Esophagus (tissue), 2 donors: ENCODE data around the gene ASF1B. TPM values are rescaled to one million over a fixed set of nuclear protein-coding genes. Genes with fewer than 3 reads are reported as not detected.

Experiments
- polyA plus RNA-seq, 2 donors: library from polyadenylated mRNA; stranded (reverse); fragments of 200-250 nt; gene quantifications; one replicate each; pipeline ENCODE4 v1.2.3, GENCODE V29; 2013
- donor health status: healthy with polysubstance abuse.
- donor health status: Bipolar disorder and iron deficiency.

The ASF1B gene
- polyA plus RNA-seq, 2 donors: 9.1 to 14.6 TPM

Other genes with a start within 250 kb of the ASF1B start
- gene BRME1, start 230.5 kb downstream of the ASF1B start, polyA plus RNA-seq: 10 to 100 TPM in 1 of 2 donors, 1 to 10 TPM in 1; 7.5 to 13.0 TPM
- gene CC2D1A, start 230.4 kb downstream of the ASF1B start, polyA plus RNA-seq: 10 to 100 TPM; 34.0 to 58.9 TPM
- gene PODNL1, start 198.2 kb downstream of the ASF1B start, polyA plus RNA-seq: 1 to 10 TPM; 3.9 to 5.3 TPM
- 10 to 100 TPM; 31.6 to 50.5 TPM for gene DCAF15, start 184.1 kb downstream of the ASF1B start, polyA plus RNA-seq
- 1 to 10 TPM; 3.8 to 6.6 TPM for gene RFX1, start 130.3 kb downstream of the ASF1B start, polyA plus RNA-seq
- gene RLN3, start 108.4 kb downstream of the ASF1B start, polyA plus RNA-seq: not detected
- 1 to 10 TPM; 1.3 to 2.3 TPM for gene IL27RA, start 104.8 kb downstream of the ASF1B start, polyA plus RNA-seq
- under 1 TPM; 0.08 to 0.45 TPM for gene PALM3, start 74.5 kb downstream of the ASF1B start, polyA plus RNA-seq
- gene MISP3, start 63.8 kb downstream of the ASF1B start, polyA plus RNA-seq: 1 to 10 TPM; 3.1 to 7.1 TPM
- gene C19orf67, start 50.8 kb downstream of the ASF1B start, polyA plus RNA-seq: not detected
- gene SAMD1, start 45.8 kb downstream of the ASF1B start, polyA plus RNA-seq: 10 to 100 TPM; 27.6 to 28.4 TPM
- 10 to 100 TPM; 31.2 to 32.2 TPM for gene PRKACA, start 18.8 kb downstream of the ASF1B start, polyA plus RNA-seq
- gene ADGRL1, start 69.6 kb upstream of the ASF1B start, polyA plus RNA-seq: 10 to 100 TPM in 1 of 2 donors, 1 to 10 TPM in 1; 4.7 to 11.1 TPM
- 1 to 10 TPM; 4.5 to 6.1 TPM for gene ADGRE5, start 244.9 kb upstream of the ASF1B start, polyA plus RNA-seq